Muscle of leg (tissue), 11 donors: Measurements from ENCODE around the gene GJA5. TPM values are rescaled to one million over a fixed set of nuclear protein-coding genes. Genes with fewer than 3 reads are reported as not detected.

ENCODE experiments used
- DNase-seq: peaks from one replicate; pipeline ENCODE4 v3.0.0; 2013
- H3K27ac ChIP-seq: one replicate; pipeline ENCODE4 v1.5.1; 2013; ENCODE audit warnings: mild to moderate bottlenecking, low read length, control low read depth
- H3K27me3 ChIP-seq: one replicate; pipeline ENCODE4 v1.6.1; 2013; ENCODE audit warnings: low read length; ENCODE audit not compliant: control insufficient read depth, insufficient read depth
- H3K36me3 ChIP-seq: one replicate; pipeline ENCODE4 v1.6.1; 2013; ENCODE audit warnings: low read length; ENCODE audit not compliant: control insufficient read depth, insufficient read depth
- H3K4me1 ChIP-seq: one replicate; pipeline ENCODE4 v1.6.1; 2013; ENCODE audit warnings: low read length; ENCODE audit not compliant: control insufficient read depth, insufficient read depth
- H3K4me3 ChIP-seq: one replicate; pipeline ENCODE4 v1.5.1; 2013; ENCODE audit warnings: low read length, control low read depth
- H3K9me3 ChIP-seq: replicated peaks from 2 replicates; pipeline ENCODE4 v1.6.1; 2013; ENCODE audit warnings: low read depth, low read length; ENCODE audit not compliant: control insufficient read depth
- WGBS: methylation state at CpG from one replicate; pipeline ENCODE4 v1.1.5; 2013; ENCODE audit warnings: missing lambda C conversion rate; ENCODE audit not compliant: insufficient coverage; 5-methylcytosine and 5-hydroxymethylcytosine counted together
- polyA plus RNA-seq, 8 donors: library from polyadenylated mRNA; unstranded; fragments of 120-200 nt; gene quantifications; one replicate each; pipeline versions ENCODE4 v1.2.1 to v1.2.3, GENCODE V29; 2013; ENCODE audit warnings: inconsistent platforms in 1 of 8, low replicate concordance in 1 of 8; ENCODE audit not compliant: insufficient read length in 8 of 8, insufficient read depth in 1 of 8
- total RNA-seq: library from RNA; stranded (reverse); fragments of 120-200 nt; gene quantifications from one replicate; pipeline ENCODE4 v1.2.4, GENCODE V29; 2013

GJA5 gene
- total and polyA plus RNA-seq, 9 donors: 12.9 to 27.1 (median 25.3) TPM

DNA sequence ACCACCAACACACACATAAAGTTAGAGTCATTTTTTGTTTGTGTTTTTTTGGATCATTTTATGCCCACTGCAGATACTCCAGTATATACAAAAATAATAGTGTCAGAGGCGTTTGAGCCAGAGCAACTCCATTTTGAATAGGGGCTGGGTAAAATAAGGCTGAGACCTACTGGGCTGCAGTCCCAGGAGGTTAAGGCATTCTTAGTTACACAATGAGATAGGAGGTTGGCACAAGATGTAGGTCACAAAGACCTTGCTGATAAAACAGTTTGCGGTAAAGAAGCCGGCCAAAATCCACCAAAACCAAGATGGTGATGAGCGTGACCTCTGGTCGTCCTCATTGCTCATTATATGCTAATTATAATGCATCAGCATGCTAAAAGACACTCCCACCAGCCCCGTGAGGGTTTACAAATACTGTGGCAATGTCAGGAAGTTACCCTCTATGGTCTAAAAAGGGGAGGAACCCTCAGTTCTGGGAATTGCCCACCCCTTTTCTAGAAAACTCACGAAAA lies 40.6 kb downstream of the GJA5 start:
- H3K27me3 ChIP-seq: peaks cover 3% of the 10 kb centered on the region
- peaks cover 19% of the 10 kb centered on the region for H3K4me1 ChIP-seq
- no peak overlapping the region for H3K4me3 ChIP-seq
- DNase-seq: no peak
- H3K27ac ChIP-seq: no peak overlapping the region
- H3K36me3 ChIP-seq: no peaks in the 10 kb centered on the region
- H3K9me3 ChIP-seq: no peaks in the 10 kb centered on the region
- no CpG with 5 or more reads among the region's 7 CpGs for WGBS

DNA sequence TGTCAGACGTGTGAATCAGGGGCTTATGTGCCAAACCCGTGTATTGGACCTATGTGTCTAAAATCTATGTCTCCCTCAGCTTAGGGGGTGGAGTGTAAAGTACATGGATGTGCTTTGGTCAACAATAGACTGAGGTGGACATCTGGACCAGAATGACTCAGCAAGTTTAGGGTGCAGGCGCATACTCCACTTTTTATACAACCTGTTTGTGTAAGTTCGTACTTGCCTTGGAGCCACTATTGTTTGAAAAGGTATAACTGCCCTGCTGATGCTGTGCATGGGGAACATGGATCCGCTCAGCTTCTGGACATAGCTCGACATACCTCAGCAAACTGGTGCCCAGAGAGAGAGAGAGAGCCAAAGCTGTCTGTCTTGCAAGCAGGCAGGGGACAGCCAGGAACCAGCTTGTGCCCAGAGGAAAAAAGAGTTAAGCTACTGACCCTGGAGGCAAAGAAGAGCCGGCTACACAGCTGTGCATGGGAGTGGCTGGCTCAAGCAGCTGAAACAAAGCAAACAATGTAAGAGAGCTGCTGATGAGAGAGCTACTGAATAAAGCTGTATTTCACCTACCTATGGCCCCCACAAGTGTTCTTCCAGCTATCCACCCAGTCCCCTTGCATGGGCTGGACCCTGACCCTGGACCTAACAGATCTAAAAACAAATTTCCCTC lies 41.2 kb downstream of the GJA5 start:
- DNase-seq: no peak
- Histone ChIP-seq H3K36me3 (no peaks in the 10 kb centered on the region), H3K9me3 (no peaks in the 10 kb centered on the region), H3K4me3 (no peak overlapping the region), H3K27ac (no peak overlapping the region), H3K27me3 (peaks cover 3% of the 10 kb centered on the region), H3K4me1 (peaks cover 19% of the 10 kb centered on the region)
- WGBS: 95% methylated on average over 4 of the region's 7 CpGs

DNA sequence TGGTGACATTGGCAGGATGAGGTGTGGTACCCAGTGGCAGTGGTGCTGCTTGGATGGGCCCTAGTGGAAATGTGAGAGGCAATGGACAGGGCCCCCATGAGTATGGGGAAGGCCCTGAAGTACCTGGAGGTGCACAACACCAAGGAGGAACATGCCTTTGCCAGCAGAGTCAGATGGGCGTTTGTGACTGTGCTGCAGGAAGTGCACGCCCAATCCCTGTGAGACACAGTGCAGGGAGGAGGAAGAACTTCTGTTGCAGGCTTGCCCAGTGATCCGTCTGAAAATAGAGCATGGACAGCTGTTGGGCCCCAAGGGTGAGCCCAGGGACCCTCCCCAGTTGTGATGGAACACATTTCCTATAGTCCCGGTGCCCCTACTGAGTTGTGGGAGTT lies 42.7 kb downstream of the GJA5 start:
- Histone ChIP-seq H3K36me3 (no peaks in the 10 kb centered on the region), H3K9me3 (no peaks in the 10 kb centered on the region), H3K4me1 (peaks cover 19% of the 10 kb centered on the region), H3K27ac (no peak overlapping the region), H3K27me3 (peaks cover 3% of the 10 kb centered on the region), H3K4me3 (no peak overlapping the region)
- 54% methylated on average over 3 of the region's 4 CpGs for WGBS
- DNase-seq: peak; percentile 15

DNA sequence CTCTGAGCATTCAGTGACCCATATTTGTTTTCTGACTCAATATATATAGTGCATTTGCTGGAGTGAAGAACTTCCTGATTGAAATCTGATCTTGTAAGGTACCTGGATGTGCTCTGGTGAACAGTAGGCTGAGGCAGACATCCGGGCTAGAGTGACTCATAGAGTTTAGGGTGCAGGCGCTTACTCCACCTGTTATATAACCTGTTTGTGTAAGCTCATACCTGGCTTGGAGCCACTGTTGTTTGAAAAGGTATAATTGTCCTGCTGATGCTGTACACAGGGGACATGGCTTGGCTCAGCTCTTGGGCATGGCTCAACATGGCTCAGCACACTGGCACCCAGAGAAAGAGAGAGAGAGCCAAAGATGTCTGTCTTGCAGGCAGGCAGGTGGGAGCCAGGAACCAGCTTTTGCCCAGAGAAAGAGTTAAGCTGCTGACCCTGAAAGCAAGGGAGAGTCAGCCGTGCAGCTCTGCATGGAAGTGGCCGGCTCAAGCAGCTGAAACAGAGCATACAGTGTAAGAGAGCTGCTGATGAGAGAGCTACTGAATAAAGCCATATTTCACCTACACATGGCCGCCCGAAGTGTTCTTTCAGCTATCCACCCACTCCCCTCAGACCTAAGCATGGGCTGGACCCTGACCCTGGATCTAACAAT lies 43.2 kb downstream of the GJA5 start:
- Histone ChIP-seq H3K27ac (no peak overlapping the region), H3K4me3 (no peak overlapping the region), H3K36me3 (no peaks in the 10 kb centered on the region), H3K4me1 (peaks cover 19% of the 10 kb centered on the region), H3K9me3 (no peaks in the 10 kb centered on the region), H3K27me3 (peaks cover 3% of the 10 kb centered on the region)
- DNase-seq: no peak
- WGBS: no CpG with 5 or more reads among the region's 6 CpGs

DNA sequence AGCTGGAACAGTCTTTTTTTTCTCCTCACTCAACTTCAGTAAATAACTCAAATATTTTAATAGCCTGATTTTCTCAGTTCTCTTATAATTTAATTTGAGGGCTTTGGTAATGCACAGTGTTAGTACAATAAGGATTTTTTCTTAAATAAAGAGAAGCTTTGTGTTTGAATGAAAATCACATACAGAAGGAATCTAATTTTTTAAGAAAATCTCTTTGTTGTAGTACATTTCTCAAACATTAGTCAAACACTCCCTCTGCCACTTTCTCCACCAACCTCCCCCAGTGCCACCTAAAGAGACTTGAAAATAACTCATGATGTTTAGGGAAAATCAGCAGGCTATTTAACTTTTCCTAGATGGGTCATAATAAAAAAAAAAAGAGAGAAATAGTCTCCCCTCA lies 47.8 kb downstream of the GJA5 start:
- H3K4me1 ChIP-seq: peaks cover 4% of the 10 kb centered on the region
- no peak for DNase-seq
- no peak overlapping the region for H3K4me3 ChIP-seq
- no peaks in the 10 kb centered on the region for H3K36me3 ChIP-seq
- no peaks in the 10 kb centered on the region for H3K9me3 ChIP-seq
- H3K27ac ChIP-seq: no peak overlapping the region
- no peaks in the 10 kb centered on the region for H3K27me3 ChIP-seq

Other genes with a start within 250 kb of the GJA5 start
- gene BCL9, start 219.1 kb downstream of the GJA5 start, total RNA-seq: 10.7 TPM
- 10 to 100 TPM; 17.7 to 27.4 (median 21.1) TPM for gene BCL9, start 219.1 kb downstream of the GJA5 start, polyA plus RNA-seq
- gene ACP6, start 90.1 kb downstream of the GJA5 start, total RNA-seq: 7.1 TPM
- 10 to 100 TPM in 1 of 8 donors, 1 to 10 TPM in 7; 5.0 to 10.3 (median 7.7) TPM for gene ACP6, start 90.1 kb downstream of the GJA5 start, polyA plus RNA-seq
- not detected for gene GJA8, start 142.2 kb upstream of the GJA5 start, total RNA-seq
- gene GJA8, start 142.2 kb upstream of the GJA5 start, polyA plus RNA-seq: not detected
- gene GPR89B, start 167.8 kb upstream of the GJA5 start, total RNA-seq: 25.4 TPM
- gene GPR89B, start 167.8 kb upstream of the GJA5 start, polyA plus RNA-seq: 10 to 100 TPM; 16.0 to 20.7 (median 17.3) TPM